Skeletal muscle satellite cell (primary cell): ENCODE results near the gene CCDC70.
"Not testable (repeated sequence)": the region's sequence is repeated elsewhere in the genome, so short reads cannot be mapped to it uniquely, and the experiment has no call there.

Experiments used
- H3K27me3 ChIP-seq: 2 replicates; pipeline ENCODE4 v1.7.0; 2013; ENCODE audit warnings: low read length; ENCODE audit not compliant: control insufficient read depth, insufficient read depth
- H3K36me3 ChIP-seq: 2 replicates; pipeline ENCODE4 v1.7.0; 2013; ENCODE audit warnings: mild to moderate bottlenecking, control low read depth, low read length; ENCODE audit not compliant: insufficient read depth
- H3K4me1 ChIP-seq: 2 replicates; pipeline ENCODE4 v1.7.0; 2013; ENCODE audit warnings: low read length; ENCODE audit not compliant: control insufficient read depth, insufficient read depth
- H3K4me2 ChIP-seq: 2 replicates; pipeline ENCODE4 v1.7.0; 2013; ENCODE audit warnings: mild to moderate bottlenecking, low read length
- H3K4me3 ChIP-seq: 2 replicates; pipeline ENCODE4 v1.7.0; 2013; ENCODE audit warnings: low read length
- H3K9ac ChIP-seq: 2 replicates; pipeline ENCODE4 v1.7.0; 2013; ENCODE audit warnings: mild to moderate bottlenecking, low read depth, low read length, moderate library complexity
- H3K9me3 ChIP-seq: replicated peaks from 2 replicates; pipeline ENCODE4 v1.7.0; 2013; ENCODE audit warnings: mild to moderate bottlenecking, control low read depth, low read length

CCDC70 gene

DNA sequence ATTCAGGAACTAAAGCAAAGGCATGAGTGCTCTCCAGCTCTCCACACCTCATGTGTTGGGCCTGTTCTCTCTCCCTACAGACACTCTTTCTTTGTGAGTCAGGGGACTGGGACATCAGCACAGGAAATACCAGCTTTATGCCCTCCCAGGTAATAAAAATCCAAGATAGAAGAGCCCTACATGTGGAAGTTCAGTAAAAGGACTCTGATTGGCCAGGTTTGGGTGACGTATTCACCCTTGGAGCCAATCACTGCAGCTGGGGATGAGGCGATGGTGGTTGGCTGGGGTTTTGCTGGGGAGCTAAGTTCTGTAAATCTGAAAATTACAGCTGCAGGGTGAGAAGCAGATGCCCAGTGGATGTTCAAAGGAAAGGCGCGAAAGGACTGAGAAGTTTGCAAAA lies 32.5 kb downstream of the CCDC70 start:
- Histone ChIP-seq H3K4me2 (no peak overlapping the region), H3K36me3 (no peaks in the 10 kb centered on the region), H3K27me3 (peaks cover 32% of the 10 kb centered on the region), H3K9ac (no peak overlapping the region), H3K4me3 (no peak overlapping the region), H3K9me3 (no peaks in the 10 kb centered on the region), H3K4me1 (no peaks in the 10 kb centered on the region)

DNA sequence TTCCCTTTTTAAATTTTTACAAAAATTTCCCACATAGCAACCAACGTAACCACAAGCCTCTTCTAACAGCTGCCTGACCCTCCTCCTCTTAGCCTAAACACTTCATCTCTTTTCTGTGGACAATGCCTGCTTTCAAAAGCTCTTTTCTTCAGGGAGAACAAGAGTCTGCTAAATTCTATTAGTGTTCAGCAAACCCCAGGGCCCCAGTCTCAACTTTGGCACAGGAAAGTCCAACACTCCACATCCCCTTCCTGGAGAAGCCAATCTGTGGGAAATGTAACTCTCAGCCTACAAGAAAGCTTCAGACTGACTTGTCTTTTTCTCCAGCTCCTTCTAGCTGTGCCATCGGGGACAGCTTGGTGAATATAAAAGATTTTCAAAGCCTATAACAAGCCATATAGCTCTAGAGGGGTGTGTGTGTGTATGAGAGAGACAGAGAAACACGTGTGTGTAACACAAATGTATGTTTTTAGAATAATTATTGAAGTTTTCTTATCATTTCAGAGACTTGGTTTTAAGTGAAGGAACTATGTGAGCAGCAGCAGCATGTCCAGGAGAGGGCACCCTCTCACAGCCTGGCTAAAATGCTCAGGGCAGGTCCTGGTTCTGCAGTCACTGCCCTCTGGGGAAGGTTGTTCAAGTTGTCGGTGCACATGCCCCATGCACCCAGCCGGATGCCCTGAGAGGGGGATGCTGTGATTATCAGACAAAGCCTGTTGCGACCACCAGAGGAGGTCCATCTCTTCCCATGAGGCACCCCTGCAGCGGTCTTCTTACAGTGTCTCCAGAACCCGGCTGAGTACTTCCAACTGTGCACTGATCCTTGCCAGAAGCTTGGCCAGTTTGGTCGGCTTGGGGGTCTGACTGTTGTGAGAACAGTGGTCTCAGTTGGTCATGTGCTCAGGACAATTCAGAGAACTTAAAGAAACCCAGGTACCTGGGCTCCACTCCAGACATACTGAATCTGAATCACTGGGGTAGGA lies 34.4 kb downstream of the CCDC70 start:
- no peaks in the 10 kb centered on the region for H3K36me3 ChIP-seq
- H3K27me3 ChIP-seq, result peaks cover 45% of the 10 kb centered on the region
- H3K4me2 ChIP-seq, result no peak overlapping the region
- H3K4me1 ChIP-seq, result no peaks in the 10 kb centered on the region
- no peak overlapping the region for H3K9ac ChIP-seq
- no peaks in the 10 kb centered on the region for H3K9me3 ChIP-seq
- no peak overlapping the region for H3K4me3 ChIP-seq

DNA sequence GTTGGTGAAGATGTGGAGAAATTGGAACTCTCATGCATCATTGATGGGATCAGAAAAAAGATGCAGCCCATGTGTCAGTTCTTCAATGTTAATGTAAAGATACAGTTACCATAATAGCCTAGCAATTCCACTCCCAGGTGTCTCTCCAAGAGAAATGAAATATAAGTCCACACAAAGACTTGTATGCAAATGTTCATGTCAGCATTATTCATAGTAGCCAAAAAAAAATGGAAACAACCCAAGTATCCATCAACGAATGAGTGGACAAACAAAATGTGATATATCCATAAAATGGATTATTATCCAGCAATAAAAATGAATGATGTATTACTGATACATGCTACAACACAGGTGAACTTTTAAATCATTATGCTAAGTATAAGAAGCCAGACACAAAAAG lies 38.7 kb downstream of the CCDC70 start:
- H3K9ac ChIP-seq, result no peak overlapping the region
- no peak overlapping the region for H3K4me2 ChIP-seq
- no peaks in the 10 kb centered on the region for H3K4me1 ChIP-seq
- H3K4me3 ChIP-seq, result no peak overlapping the region
- no peaks in the 10 kb centered on the region for H3K36me3 ChIP-seq
- peaks cover 44% of the 10 kb centered on the region for H3K27me3 ChIP-seq
- no peaks in the 10 kb centered on the region for H3K9me3 ChIP-seq

DNA sequence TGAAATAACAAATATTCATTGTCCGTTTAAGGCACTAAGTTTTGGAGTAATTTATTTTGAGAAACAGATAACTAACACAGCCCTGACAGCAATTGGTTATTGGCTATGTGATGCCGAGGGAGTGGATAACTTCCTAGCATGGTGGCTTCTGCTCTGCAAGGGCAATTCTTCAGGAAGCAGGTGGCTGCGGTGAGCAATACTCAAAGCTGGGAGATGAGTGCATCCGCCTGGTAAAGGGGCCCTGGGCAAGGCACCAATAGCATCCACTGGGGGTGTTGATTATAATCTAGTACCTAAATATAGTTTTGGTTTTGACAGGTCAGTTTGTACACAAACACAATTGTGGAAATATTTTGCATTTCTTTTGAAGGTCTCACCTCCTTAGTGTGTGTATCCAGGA lies 41.0 kb downstream of the CCDC70 start:
- H3K4me2 ChIP-seq, result no peak overlapping the region

DNA sequence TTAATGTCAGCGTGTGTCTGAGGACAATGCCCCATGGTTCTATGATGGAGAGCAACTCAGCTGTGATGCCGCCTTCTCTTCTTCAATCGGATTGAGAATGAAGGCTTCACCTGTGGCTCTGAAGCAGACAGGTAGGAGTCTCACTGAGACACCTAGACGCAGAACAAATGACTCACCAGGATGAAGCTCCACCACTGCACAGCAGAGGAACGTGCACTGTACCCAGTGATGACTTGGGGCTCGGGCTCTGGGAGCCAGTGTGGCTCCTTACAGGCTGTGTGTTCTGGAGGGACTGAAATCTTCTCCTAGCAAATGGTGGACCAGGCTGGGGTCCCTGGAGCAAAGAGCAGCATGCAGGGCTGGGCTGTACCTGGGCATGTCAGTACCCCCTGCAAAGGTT lies 44.0 kb downstream of the CCDC70 start:
- Histone ChIP-seq H3K9me3 (no peaks in the 10 kb centered on the region), H3K4me1 (no peaks in the 10 kb centered on the region), H3K4me3 (no peak overlapping the region), H3K36me3 (no peaks in the 10 kb centered on the region), H3K9ac (no peak overlapping the region), H3K4me2 (no peak overlapping the region), H3K27me3 (peaks cover 36% of the 10 kb centered on the region)

More for the DNA sequence above, 41.0 kb downstream of the CCDC70 start:
- Histone ChIP-seq H3K4me3 (no peak overlapping the region), H3K9me3 (no peaks in the 10 kb centered on the region), H3K36me3 (no peaks in the 10 kb centered on the region), H3K4me1 (no peaks in the 10 kb centered on the region), H3K27me3 (peaks cover 52% of the 10 kb centered on the region), H3K9ac (no peak overlapping the region)

DNA sequence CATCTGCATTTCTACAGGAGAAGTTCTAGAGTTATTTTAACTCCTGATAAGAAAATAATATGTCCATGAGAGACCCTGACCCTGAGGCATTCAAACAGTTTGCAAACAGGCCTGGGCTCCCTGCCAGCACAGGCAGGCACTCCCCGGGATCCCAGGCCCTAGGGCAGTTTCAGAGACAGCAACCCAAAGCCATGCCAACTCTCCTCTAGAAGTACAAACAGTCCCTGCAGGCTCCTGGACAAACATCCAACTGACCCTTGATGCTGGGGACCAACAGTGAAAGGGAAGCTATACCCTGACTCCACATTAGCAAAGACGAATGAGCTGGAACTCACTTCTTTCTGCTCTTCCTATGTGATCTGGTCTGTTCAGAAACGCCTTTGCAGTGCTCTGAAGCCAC lies 44.8 kb downstream of the CCDC70 start:
- Histone ChIP-seq H3K27me3 (peaks cover 36% of the 10 kb centered on the region), H3K9me3 (no peaks in the 10 kb centered on the region), H3K36me3 (no peaks in the 10 kb centered on the region), H3K4me3 (no peak overlapping the region), H3K4me2 (no peak overlapping the region), H3K9ac (no peak overlapping the region), H3K4me1 (no peaks in the 10 kb centered on the region)

DNA sequence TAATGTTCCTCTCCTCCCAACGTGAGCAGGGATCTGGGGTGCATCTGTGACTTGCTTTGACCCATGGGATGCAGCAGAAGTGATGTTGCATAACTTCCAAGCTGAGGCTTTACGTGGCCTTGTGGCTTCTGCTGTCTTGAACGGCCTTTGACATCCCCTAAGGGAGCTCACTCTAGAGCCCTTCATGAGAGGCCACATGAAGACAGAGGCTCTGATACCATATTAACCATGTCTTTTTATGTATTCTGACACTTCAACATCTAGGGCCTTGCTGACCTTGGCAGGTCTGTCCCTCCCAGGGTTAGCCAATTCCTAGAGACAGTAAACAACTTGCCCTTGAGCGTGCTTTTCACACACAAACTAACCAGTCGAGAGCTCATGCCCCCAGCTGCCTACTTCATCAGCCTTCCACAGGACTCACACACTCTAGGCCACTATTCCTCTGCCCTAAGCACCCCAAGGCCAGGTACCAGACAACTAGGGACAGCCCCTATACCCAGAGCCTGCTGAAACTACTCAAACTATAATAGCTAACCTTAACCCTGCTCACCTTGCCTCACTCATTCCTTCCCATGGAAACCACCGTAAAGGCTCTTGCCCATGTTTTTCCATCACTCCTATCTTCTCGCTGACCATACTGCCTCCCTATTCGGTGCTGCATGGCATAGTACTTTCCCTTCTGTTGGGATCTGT lies 45.4 kb downstream of the CCDC70 start:
- no peaks in the 10 kb centered on the region for H3K9me3 ChIP-seq
- no peak overlapping the region for H3K9ac ChIP-seq
- no peak overlapping the region for H3K4me2 ChIP-seq

DNA sequence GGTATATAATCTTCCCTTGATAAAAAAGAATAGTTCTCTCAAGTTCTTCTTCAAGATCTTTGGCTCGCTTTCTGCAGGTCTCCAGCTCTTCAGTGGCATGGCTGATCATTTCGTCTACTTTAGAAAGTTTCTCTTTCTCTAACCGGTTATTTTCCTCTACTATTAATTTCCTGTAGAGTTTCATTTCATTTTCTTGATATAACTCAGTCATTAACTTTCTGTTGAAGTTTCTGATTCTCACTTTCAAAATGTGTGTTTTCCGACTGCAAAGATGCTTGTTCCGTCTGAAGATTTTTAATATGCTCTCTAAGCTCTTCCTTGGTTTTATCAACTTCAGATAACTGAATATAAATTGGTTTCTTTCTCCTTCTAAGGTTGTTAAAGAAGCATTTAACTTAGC lies 47.5 kb downstream of the CCDC70 start:
- not testable (repeated sequence) for H3K4me3 ChIP-seq, H3K4me2 ChIP-seq, H3K9ac ChIP-seq, H3K36me3 ChIP-seq, H3K4me1 ChIP-seq, H3K9me3 ChIP-seq
- peaks cover 52% of the 10 kb centered on the region for H3K27me3 ChIP-seq

More for the DNA sequence above, 45.4 kb downstream of the CCDC70 start:
- peaks cover 41% of the 10 kb centered on the region for H3K27me3 ChIP-seq
- H3K4me3 ChIP-seq, result no peak overlapping the region
- no peaks in the 10 kb centered on the region for H3K36me3 ChIP-seq
- H3K4me1 ChIP-seq, result no peaks in the 10 kb centered on the region

DNA sequence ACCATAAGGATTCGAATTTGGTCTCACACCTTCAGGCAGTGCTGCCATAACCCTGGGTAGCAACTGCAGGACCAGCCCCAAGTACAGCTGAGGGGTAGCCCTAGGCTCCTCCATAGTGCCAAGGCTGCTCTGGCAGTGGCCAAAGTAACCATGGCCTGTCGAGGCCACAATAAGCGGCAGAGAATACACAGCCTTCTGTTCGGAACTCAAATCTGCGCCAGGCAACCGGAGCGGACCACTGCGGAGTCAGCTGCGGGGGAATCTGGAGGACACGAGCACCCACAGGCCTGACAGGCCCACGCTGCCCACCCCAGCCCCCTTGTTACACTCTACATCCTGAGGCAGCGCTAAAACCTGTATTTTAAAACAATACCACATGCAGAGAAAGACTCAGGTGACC lies 48.7 kb downstream of the CCDC70 start:
- H3K4me3 ChIP-seq, result no peak overlapping the region
- no peaks in the 10 kb centered on the region for H3K9me3 ChIP-seq
- H3K36me3 ChIP-seq, result no peaks in the 10 kb centered on the region
- no peak overlapping the region for H3K9ac ChIP-seq
- no peaks in the 10 kb centered on the region for H3K4me1 ChIP-seq
- H3K27me3 ChIP-seq, result peaks cover 54% of the 10 kb centered on the region
- no peak overlapping the region for H3K4me2 ChIP-seq

DNA sequence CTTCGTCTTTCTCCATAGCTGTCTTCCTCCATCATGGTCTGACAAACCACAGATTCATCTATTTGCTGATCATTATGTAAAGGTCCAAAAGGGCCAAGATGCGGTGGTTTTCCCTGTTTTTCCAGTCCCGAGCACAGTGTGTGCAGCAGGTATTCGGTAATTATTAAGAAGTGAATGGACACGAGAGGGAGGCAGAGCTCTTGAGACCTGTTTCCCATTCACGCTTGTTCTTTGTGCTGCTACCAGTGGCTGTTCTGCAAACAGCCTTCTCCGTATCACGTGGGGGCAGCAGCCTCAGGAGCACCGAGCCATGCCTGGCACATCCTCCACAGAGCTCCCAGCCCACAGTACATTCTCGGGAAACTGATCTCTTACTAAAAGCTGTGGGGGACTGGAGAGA lies 50.3 kb downstream of the CCDC70 start:
- H3K4me1 ChIP-seq, result no peaks in the 10 kb centered on the region
- no peaks in the 10 kb centered on the region for H3K9me3 ChIP-seq
- no peaks in the 10 kb centered on the region for H3K36me3 ChIP-seq
- H3K4me2 ChIP-seq, result no peak overlapping the region
- no peak overlapping the region for H3K9ac ChIP-seq
- H3K4me3 ChIP-seq, result no peak overlapping the region
- H3K27me3 ChIP-seq, result peaks cover 50% of the 10 kb centered on the region

DNA sequence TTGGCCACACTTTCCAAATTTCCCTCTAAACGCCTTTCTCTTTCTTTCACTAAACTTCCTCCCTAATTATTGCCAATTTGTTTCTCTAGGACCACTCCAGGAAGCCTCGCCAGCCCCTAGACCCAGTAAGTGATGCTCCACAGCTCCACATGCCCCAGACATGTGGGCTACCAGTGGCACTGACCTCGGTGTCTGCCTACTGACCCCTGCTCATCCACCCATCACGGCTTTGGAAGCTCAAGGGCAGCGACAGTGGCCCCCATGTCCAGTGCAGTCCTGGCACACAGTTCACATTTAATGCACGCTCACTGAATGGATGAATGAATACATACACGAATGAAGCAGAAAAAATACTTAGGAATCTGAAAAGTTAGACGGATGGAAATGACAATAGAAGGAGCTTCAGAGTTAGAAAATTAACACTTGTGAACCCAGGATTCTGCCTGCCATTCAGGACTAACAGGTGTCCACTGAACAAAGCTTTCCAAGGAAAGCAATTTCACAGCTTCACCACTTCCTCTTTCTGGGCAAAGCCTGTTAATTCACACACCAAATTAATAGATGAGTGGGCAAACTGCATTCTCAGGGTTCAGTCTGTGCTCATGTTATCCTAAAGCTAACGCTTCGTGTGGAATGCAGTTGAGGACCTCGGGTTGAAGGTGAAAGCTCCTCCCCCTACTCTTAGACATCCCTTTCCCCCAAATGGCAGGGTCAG lies 50.9 kb downstream of the CCDC70 start:
- no peaks in the 10 kb centered on the region for H3K36me3 ChIP-seq
- peaks cover 48% of the 10 kb centered on the region for H3K27me3 ChIP-seq
- no peak overlapping the region for H3K4me2 ChIP-seq
- H3K4me1 ChIP-seq, result no peaks in the 10 kb centered on the region
- no peaks in the 10 kb centered on the region for H3K9me3 ChIP-seq
- no peak overlapping the region for H3K9ac ChIP-seq
- H3K4me3 ChIP-seq, result no peak overlapping the region
